ENCODE data around the gene ACSL6.

The ACSL6 gene

DNA sequence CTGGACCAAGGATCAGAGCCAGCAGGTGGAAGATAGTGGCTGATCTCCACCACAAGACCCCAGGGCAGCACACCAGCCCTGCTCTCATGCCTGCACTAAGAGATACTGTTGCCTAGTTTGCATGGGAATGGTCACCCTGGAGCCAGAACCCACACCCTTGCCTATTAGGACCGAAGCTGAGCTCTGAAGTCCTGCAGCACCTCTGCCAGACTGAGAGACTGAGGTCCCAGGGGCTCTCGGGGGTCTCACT, 11.3 kb downstream of the ACSL6 start:
- DNase-seq (ENCODE audit: low read depth in 2 of 2): no peak

DNA sequence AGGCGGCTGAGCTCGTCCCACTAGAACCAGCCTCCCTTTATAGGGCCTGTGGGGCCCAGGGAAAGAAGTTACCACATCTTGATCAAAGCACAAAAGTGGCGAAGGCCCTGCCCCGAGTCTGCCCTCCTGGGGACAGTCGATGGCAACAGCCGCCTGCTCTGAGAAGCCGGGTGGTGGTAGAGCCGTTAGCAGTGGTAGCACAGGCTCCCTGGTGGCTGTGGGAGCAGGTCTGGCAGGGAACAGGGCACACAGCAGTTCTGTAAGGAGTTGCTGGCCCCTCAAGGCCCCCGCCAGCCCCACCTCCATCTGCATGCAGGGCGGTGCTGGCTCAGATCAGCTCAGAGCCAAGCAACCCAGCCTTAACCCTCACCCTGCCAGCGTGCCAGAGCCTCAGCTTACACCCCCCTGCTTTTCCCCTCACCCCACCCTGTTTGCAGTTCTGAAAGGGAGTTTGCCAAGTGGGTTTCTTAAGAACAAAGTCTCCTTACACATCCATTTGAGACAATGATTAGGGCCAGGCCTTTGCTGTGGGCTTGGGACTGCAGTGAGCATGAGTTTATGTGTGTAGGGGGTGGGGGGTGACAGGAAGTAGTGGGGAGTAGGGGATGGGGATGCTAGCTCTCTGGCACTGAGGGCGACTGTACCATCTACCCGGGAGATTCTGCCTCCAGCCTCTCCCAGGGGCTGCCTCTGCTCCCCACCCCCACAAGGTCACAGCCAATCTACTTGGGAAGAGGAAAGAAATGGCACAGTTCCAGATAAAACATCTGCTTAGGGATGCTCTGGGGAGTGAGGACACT, 11.8 kb downstream of the ACSL6 start:
- DNase-seq (ENCODE audit: low read depth in 2 of 2): no peak

DNA sequence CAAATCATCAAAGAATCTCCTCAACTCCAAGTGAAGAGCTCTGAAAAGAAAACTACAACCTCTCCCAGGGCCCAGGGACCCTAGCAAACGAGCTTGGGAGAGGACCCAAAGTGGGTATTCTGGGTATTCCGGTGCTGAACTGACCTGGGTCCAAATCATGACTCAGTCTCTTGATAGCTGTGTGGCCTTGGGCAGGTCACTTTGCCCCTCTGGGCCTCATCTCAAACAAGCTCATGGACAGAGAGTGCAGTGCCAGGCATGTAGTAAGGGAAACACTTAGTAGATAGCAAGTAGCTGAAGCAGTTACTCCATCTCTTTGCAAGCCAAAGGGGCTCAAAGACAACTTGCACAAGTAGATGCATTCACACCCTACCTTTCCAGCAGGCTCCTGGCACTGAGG, 12.4 kb downstream of the ACSL6 start:
- DNase-seq (ENCODE audit: low read depth in 2 of 2): no peak

DNA sequence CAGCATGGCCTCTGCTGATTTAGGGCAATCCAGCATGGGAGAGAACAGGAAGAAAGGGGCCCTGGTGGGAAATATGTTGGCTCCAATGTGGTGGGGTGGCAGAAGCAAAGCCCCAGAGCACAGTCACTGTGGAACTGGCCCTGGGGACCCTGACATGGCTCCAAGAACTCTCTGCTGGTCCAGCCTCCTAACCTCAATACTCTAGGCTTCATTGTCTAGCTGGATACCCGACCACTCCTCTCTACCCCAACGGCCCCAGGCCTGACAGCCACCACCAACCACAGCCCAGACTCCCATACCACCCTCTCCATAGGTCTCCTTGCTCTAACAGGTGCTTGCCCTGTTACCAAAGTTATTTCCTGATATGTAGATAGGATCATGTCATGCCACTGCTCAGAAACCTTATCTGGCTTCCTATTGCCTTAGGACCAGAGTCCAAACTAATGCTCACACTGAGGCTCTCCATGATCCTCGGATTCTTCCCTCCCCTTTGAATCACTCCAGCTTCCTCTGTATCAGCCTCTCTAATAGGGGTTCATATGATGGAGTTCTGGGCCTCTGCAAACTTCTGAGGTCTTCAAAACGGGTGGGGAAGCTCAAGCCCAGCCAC, 12.9 kb downstream of the ACSL6 start:
- no peak for DNase-seq (ENCODE audit: low read depth in 2 of 2)

DNA sequence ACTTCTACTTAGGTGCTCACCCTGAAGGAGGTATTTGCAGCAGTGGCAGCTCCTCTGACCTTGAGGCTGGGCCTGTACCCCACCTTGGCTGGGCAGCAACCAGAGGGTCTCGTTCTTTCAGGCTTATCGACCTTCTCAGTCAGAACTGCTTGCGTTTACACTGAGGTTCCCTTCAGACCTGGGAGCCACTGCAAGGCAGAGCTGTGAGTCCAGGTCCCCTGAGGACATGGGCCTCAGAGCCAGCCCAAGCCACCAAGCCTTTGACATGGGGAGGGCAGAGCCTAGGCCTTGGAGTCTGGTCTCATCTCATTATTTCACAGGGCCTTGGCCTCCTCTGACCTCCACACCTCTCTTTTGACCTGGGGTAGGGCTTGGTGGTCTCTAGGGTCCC, 13.7 kb downstream of the ACSL6 start:
- no peak for DNase-seq (ENCODE audit: low read depth in 2 of 2)

DNA sequence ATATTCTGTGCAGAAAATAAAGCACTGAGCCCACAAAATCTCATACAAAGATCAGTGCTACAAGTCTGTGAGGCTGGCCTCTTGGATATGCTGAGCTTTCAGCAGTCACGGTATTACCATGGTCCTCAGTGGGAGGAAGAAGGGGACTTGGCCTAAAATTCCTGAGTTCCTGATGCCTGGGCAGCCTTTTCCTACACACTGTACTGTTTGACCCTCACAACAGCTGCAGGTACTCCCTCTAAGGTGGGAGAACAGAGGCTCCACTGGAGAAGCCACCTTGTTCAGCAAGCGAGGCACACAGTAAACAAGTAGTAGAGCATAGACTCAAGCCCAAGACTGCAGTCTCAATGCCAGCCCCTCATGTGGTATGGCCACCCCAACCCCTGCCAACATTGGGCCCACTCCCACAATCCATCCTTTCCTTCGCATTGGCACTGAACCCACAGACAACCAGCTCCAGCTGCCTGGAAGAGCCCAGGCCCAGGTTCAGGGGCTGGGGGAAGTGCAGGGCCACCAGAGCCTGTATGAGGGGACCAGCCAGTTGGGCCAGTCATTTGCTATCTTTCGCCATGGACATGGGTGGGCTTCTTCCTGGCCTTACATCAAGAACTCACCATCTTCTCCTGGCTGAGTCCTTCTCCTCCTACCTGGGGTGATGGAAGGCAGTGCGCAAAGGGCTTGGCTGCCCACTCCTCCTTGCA, 14.3 kb downstream of the ACSL6 start:
- DNase-seq (ENCODE audit: low read depth in 2 of 2): no peak

DNA sequence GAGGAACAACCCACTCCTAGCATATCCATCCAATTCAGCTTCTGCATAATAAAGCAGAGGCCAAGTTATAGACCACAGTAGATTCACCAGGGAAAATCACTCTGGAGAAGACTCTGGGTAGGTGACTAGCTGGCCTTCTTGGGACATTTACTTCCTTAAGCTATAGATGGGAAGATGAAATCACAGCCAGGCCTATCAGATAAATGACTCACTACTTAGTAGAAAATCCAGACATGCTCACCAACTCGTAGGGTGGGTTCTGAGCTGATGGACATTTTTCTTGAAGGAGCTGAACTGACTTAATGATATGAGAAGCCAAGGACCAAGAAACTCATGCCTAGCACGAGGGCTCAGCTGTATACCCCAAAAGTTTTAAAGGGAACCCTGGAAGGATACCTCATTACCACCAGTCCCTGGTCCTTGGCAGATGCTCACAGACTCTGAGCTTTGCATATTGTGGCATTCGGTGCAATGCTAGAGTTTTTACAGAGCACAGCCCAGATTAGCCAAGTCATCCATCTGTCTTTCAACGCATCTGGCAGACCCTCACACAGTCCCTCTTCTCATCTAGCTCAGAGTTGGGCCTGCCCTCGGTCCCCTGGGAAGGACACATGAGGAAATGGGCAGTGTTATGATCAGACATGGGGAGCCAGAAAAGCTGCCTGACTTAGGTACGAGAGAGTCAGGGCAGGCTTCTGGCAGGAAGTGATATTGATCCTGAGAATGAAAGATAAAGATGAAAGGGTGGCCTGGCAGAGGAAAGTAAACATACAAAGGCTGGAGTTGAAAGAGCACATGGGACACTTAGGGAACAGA, 15.0 kb downstream of the ACSL6 start:
- no peak for DNase-seq (ENCODE audit: low read depth in 2 of 2)

DNA sequence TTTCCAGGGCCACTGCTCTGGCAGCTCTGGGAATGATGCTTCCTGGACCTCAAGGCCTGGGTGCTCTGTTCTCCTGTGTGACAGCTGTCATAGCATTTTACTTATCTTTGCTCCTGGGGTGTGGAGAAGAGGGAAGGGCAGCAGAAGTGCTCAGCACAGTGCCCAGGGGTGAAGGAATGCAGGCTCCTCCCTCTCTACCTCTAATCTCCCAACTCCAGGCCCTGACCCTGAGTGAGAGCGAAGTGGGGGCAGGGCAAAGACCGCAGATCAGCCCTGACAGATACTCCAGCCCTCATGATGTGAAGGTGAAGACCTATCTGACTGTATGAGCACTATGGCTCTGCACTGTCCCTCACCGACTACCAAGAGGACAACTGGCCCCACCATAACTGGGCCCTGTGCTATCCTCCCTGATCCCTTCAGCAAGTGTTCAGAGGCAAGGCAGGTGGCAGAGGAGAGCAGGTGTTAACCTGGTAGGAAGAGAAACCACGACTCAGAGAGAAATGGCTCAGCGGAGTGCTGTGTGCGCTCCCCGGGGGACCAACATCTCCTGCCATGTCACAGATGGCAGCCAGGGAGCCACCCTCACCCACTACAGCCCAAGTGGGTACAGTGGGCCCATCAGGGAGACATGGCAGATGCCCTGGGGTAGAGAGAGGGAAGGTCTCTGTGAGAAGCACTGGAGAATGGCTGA, 16.8 kb downstream of the ACSL6 start:
- no peak for DNase-seq (ENCODE audit: low read depth in 2 of 2)

DNA sequence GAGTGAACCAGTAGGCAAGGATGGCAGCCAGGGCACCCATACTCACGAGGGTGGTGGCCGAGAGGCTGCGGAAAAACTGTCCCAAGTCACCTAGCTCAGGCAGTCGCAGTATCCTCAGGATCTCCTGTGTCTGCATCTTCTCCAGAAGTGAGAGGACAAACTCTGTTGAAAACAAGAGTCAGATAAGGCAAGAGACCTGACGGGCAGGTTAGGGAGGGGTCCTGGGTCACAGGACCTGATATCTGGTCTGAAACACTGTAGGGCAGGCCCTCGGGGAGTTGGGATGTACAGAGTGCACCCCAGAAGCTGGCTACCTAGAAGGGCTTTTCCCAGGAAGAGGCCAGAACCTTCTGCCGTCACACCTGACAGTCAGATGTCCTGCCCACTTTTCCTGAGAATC, 17.4 kb downstream of the ACSL6 start:
- DNase-seq (ENCODE audit: low read depth in 2 of 2): no peak

DNA sequence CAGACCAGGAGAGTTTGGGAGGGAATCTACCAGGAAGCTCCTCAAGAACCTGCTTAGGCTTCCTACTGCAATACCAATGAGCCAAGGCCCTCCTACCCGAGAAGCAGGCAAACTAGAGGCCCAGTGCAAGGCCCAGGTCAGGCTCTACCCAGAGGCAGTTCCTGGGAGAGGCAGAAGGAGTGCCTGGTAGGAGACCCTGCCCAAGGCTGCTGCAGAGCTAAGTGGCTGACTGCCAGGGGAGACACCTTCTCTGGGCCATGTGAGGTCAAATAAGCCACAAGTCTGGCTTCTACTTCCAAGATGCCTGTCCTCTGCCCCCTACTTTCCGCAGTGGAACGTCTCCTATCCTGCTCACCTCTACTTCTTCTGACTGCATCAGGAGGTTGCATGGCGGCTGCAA, 17.8 kb downstream of the ACSL6 start:
- DNase-seq (ENCODE audit: low read depth in 2 of 2): no peak

DNA sequence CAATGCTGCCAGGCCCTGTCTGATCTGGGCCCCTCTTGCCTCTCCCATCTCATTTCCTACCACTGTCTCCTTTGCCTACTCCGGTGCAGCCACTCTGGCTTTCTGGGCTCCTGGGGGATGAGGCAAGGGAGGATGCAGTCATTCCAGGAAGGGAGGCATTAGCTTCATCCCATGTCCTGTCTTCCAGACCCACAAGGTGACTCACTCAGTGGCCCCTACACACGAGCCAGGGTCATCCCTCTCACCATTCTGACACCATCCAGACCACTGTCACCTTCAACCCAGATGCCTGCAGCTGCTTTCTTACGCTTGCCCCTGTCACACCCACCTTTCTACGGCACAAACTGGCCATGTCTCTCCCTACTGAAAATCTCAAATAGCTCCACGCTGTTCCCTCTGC, 19.1 kb downstream of the ACSL6 start:
- DNase-seq (ENCODE audit: low read depth in 2 of 2): no peak

DNA sequence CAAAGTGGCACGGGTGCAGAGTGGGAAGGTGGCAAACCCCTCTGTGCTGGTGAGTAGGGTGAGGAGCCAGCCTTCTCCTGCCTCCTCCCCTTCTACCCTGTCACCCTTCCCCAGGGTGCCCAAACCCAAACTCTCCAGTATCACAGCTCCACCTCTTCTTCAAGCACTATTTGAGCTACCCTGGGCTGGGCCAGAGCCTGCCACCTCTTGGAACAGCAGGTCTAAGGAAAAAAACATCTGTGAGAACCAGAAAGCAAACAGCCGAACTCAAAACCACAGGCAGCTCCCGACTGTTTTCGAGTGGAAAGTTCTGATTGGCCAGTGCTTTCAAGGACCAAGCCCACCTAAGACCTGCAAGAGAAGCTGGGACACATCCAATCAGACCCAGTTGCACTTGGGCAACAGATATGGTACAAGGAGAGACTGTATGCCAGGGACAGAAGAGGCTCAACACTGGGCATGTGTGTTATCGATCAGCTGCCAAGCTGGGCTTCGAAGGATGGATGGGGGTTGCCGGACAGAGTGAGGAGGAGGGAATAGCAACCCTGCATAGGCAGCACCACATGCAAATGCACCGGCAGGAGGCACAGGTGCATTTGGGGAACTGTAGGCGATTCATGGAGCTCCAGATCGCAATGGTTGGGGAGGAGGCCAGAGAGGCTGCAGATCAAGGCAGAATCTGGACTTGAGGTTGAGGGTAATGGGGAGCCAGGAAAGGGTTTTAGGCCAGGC, 19.7 kb downstream of the ACSL6 start:
- DNase-seq (ENCODE audit: low read depth in 2 of 2): no peak

DNA sequence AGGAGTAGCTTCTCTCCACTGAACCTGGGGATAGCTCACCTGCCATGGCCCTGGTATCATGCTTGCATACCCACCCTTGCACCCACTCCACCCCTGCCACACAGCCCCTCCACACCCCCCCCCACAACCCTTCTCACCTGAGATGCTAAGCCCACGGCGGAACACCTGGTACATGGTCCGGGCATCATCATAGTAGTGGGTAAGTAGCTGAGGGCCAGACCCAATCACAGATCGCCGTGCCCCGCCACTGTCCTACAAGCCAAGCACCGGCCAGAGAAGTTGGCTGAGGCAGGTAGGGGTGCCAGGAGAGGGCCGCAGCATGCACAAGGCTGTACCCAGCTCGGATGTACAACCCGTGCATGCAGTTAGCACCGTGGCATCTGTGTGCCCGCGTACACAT, 20.7 kb downstream of the ACSL6 start:
- no peak for DNase-seq (ENCODE audit: low read depth in 2 of 2)

DNA sequence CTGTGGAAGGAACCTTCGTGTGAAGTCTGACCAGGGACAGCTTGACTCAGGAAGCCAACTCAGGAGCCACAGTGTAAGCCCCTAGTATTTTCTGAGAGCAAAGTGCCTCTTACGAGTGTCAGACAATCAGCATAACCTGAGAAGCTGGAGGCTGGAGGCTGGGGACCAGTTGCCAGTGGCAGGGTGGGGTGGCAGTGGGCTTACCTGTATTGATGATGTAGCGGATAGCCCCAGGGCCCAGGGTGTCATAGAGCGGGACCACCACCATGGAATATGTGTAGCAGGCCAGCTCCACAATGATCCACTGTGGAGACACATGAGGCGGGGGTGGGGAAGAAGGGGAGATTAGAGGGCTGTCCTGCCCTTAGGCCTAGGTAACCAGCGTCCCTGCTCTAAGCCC, 22.9 kb downstream of the ACSL6 start:
- DNase-seq (ENCODE audit: low read depth in 2 of 2): no peak

DNA sequence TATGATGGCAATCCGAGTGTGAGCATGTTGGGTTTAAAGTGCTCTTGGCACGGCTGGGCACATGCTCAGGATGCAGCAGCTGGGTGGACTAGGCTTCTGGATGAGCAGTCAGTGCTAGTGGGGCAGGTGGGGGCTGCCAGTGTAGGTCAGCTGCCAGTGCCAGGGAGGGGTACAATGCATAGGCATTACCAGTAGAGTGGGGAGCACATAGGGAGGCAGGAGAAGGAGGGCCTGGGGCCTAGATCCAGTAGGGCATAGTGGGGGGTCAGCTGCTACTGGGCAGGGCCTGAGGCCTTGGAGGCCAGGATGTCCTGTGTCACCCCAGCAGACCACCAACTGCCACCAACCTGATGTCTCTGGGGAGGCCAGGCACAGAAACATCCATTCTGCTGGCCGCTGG, 24.2 kb downstream of the ACSL6 start:
- DNase-seq (ENCODE audit: low read depth in 2 of 2): no peak

DNA sequence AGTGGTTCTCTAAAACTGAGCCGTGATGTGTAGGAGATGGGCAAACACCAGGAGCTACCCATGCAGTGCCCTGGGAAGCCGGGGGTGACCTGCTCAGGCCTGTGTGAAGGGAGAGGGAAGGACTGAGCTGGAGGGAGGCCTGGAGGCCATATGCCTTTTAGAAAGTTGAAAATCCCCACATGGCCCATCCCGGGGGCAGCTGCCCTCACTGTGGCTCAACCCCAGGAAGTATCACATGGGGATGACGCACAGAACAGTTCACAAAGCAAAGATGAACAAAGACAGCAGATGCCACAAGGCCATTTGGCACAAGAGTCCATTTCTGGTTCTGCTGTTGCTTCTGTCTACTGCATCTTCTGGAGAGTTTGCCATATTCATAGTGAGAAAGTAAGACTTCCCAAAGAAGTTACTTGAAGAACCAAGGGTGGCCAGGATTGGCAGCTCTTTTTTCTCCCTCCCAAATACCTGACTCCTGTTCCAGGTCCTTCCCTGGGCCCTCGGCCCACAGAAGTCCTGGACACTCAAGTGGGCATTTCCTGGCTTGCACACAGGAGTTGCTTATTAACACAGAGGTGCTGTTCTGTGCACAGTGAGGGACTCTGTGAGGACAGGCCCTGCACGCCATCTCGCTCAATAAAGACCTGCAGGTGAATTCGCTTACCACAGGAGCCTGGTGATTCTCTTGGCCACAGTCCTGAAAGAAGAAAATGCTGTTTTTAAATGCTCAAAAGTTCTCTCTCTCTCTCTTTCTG, 25.1 kb downstream of the ACSL6 start:
- no peak for DNase-seq (ENCODE audit: low read depth in 2 of 2)

DNA sequence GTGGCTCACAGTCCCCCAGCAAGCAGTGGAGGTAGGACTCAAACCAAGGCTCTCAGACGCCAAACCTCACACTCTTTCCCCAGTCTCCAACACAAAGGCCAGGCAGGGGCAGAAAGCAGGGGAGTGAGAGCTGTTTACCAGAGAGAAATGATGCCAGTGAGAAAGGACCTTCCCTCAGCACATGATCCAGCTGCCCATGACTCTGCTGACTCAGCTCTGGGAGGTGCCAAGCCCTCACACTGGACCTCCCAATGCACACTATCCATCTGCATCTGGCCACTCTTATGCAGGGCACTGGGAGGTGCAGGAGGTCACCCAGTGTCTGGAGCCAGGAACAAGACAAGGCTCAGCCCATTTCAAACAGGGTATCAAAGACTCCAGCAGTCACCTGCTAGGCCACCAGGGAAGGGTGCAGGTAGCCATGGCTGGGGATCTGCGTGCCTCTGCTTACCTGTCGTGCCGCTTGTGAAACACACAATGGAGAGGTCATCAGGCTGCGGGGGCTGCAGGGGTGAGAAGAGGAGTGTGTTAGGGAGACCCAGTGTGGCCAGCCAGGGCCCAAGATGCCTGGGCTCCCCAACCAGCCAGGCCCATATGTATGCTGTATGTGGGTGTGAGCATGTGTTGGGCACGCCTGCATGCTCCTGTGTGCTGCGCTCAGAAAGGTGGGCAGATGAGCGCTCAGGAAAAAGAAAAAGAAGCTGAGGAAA, 26.3 kb downstream of the ACSL6 start:
- DNase-seq (ENCODE audit: low read depth in 2 of 2): no peak

DNA sequence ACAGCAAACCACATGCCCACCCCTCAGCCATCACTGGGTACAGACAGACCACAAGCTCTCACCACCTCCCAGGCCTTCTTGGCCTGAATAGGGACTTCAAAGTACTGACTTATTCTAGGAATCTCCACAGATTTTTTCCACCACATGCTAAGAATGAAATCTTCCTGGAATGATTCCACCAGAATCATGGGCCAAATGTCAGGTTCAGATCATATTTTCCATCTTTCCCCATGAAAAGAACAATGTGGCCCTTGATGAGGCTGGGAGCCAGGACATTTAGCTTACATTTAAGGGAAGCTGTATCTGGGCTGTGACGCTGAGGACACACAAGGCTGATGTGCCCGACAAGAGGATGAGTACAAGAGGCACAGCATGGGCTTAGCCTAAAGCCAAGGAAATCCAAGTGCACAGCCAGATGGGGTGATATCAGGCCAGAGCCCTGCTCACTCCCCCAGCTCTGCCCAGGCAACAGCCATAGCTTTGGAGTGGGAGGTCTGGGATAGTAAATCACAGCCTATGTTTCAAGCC, 28.1 kb downstream of the ACSL6 start:
- DNase-seq (ENCODE audit: low read depth in 2 of 2): no peak

DNA sequence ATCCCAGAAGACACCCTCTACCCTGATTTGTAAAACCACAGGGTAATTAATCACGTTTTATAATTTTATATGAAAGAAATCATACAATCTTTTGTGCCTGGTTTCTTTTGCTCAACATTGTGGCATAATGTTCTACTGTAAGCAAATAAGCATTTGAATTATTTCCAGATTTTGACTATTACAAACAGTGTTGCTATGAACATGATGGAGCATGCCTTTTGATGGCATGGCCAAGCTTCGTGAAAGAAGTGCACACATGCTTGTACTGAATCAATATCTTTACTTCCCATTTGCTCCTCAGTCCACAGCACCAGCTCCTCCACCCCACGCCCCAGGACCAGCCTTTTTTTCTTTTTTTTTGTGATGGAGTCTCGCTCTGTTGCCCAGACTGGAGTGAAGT, 29.9 kb downstream of the ACSL6 start:
- no peak for DNase-seq (ENCODE audit: low read depth in 2 of 2)

DNA sequence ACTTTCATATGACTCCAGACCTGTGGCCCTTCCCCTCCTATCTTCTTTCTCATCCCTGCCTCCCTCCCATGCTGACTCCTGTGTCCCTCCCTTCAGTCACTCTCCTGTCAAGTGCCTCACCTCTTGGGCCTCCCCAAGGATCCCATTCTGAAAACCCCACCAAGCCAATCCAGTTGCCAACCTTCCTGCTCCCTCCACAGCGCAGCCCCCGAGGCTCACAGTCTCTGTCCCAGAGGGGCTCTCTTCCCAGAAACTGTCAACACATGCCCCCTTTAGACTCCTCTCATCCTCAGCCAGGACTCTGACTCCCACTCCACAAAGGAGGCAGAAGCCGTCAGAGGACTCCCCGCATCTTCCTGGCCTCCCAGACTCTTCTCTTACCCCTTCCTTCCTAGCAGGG, 30.8 kb downstream of the ACSL6 start:
- no peak for DNase-seq (ENCODE audit: low read depth in 2 of 2)

Measured in stimulated activated CD4-positive, alpha-beta T cell treated with anti-CD3 and anti-CD28 coated beads, Interleukin-12 subunit alpha, Interleukin-12 subunit beta, amount 100 ng/mL, for 24 hours (primary cell).